Skeletal muscle tissue (tissue), 4 donors: ENCODE measurements around the gene GNA12. TPM values are rescaled to one million over a fixed set of nuclear protein-coding genes. Genes with fewer than 3 reads are reported as not detected.

ENCODE experiments used
- H3K27ac ChIP-seq: one replicate; pipeline ENCODE4 v1.7.0; 2013; ENCODE audit warnings: mild to moderate bottlenecking, low read depth, low read length, inconsistent platforms
- H3K27me3 ChIP-seq, 3 donors: one replicate each; pipeline ENCODE4 v1.7.0; 2013; ENCODE audit warnings: low read length in 3 of 3; ENCODE audit not compliant: control insufficient read depth in 3 of 3, insufficient read depth in 3 of 3
- H3K36me3 ChIP-seq, 3 donors: one replicate each; pipeline ENCODE4 v1.7.0; 2013; ENCODE audit warnings: low read length in 3 of 3; ENCODE audit not compliant: control insufficient read depth in 3 of 3, insufficient read depth in 3 of 3
- H3K4me1 ChIP-seq, 3 donors: one replicate each; pipeline ENCODE4 v1.7.0; 2013; ENCODE audit warnings: low read length in 3 of 3, mild to moderate bottlenecking in 3 of 3; ENCODE audit not compliant: control insufficient read depth in 3 of 3, insufficient read depth in 3 of 3
- H3K4me3 ChIP-seq, 3 donors: one replicate each; pipeline ENCODE4 v1.7.0; 2013; ENCODE audit warnings: low read length in 3 of 3
- H3K9ac ChIP-seq, 3 donors: one replicate each; pipeline ENCODE4 v1.7.0; 2013; ENCODE audit warnings: low read length in 3 of 3, mild to moderate bottlenecking in 3 of 3, moderate library complexity in 2 of 3, low read depth in 1 of 3
- H3K9me3 ChIP-seq, 3 donors: one replicate each; pipeline ENCODE4 v1.7.0; 2013; ENCODE audit warnings: low read length in 3 of 3; ENCODE audit not compliant: control insufficient read depth in 3 of 3
- total RNA-seq: library from RNA; depleted of rRNA; stranded (reverse); fragments of >200 nt; gene quantifications from one replicate; pipeline ENCODE4 v1.2.3, GENCODE V29; 2014
- donor health status: Osteomylitis.

The GNA12 gene
- total RNA-seq, 1 donor from 2014 or later = 9.9 TPM

DNA sequence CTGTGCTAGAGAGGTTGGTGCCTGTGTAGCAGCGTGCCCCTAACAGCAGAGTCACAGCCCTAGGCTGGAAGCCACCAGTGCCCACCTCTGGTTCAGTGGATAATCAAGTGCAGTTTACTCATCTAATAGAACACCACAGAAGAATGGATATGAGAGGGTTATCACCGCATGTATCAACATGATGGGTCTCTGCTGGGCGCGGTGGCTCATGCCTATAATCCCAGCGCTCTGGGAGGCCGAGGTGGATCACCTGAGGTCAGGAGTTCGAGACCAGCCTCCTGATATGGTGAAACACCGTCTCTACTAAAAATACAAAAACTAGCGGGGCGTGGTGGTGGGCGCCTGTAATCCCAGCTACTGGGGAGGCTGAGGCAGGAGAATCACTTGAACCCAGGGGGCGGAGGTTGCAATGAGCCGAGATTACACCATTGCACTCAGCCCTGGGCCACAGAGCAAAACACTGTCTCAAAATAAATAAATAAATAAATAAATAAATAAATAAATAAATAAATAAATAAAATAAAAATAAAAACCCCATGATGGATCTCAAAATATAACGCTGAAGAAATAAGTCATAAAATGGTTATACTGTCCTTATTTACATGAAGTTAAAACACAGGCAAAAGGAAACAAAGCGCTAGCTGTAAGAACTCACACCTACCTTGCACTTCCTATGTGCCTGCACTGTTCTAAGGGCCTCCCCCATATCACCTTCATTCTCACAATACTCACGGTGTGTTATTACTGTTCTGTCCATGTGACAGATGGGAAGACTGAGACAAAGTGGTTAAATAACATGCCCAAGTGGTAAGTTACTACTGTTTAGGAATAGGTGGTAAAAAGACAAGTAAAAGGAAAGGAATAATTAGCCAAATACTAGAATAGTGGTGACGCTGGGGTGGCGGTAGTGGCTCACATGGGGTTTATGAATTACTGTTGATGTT is 85.2 kb downstream of the GNA12 start:
- Histone ChIP-seq H3K27me3 (no peaks in the 10 kb centered on the region), H3K27ac (peak overlapping the region; percentile 82), H3K9me3 (no peaks in the 10 kb centered on the region), H3K36me3 (no peaks in the 10 kb centered on the region), H3K4me1 (peaks cover 60 to 64% (median 63%) of the 10 kb centered on the region in 3 donors), H3K9ac (peak overlapping the region in 2 of 3 donors; percentile 24 to 26), H3K4me3 (peak overlapping the region in 1 of 3 donors; percentile 6)

DNA sequence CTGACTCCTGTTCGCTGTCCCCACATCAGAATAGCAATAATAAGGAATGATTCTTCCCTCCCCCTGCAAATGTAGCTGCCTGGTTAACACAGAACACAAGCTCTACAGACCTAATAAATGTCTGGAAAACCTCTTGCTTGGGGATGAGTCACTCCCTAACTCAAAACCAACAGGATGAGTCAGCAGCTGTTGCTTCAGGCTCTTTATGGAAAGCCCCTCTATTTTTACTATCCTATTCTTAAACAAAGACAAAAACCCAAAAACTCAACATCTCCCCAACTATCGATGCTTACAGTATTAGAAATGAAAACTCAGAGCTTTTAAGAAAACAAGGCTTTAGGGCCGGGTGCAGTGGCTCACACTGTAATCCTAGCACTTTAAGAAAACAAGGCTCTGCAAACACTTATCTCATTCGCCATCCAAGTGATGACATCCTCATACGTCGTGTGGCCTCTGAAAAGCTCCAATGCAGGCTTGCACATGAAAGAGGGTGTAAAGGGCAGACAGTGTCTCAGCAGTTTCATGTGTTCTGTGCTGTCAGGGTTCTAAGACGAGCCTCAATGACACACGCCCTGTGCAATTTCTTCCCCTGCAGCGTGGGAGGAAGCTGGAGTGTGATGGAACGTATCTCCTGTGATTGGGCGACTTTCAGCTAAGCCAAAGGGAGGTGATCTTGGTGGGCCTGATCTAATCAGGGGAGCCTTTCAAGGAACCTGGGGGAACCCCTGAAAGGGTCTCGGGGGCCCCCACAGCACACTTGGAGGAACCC is 86.0 kb downstream of the GNA12 start:
- Histone ChIP-seq H3K27me3 (no peaks in the 10 kb centered on the region), H3K4me3 (peak overlapping the region; percentile 4 to 32 (median 22)), H3K9ac (peak overlapping the region in 2 of 3 donors; percentile 24 to 26), H3K4me1 (peaks cover 53 to 59% (median 56%) of the 10 kb centered on the region in 3 donors), H3K27ac (peak overlapping the region; percentile 82), H3K36me3 (no peaks in the 10 kb centered on the region), H3K9me3 (no peaks in the 10 kb centered on the region)

DNA sequence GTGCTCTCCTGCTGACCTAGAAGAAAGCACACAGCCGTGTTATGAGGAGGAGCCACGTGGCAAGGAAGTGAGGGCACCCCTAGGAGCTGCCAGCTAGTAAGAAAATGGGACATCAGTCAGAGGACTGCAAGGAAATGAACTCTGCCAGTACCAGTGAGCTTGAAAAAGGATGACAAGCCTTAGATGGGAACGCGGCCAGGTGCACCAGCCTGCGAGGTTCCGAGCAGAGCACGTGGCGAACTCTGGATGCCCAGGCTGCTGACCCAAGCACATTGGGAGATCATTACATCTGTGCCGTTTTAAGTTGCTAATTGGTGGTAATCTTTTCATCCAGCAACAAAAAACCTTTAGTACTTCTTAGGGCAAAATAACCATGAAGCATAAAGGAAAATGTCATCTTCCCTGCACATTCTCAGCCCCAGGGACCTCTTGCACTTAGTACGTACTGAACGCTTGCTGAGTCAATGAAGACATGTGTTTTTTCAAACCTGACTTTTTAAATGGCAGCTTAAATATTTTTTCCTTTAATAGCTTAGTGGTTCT is 86.7 kb downstream of the GNA12 start:
- H3K9ac ChIP-seq = no peak overlapping the region
- H3K27me3 ChIP-seq = no peaks in the 10 kb centered on the region
- peaks cover 50 to 52% (median 51%) of the 10 kb centered on the region in 3 donors for H3K4me1 ChIP-seq
- H3K9me3 ChIP-seq = no peaks in the 10 kb centered on the region
- H3K36me3 ChIP-seq = no peaks in the 10 kb centered on the region
- peak overlapping the region; percentile 4 to 22 (median 14) for H3K4me3 ChIP-seq
- peak overlapping the region; percentile 82 for H3K27ac ChIP-seq

DNA sequence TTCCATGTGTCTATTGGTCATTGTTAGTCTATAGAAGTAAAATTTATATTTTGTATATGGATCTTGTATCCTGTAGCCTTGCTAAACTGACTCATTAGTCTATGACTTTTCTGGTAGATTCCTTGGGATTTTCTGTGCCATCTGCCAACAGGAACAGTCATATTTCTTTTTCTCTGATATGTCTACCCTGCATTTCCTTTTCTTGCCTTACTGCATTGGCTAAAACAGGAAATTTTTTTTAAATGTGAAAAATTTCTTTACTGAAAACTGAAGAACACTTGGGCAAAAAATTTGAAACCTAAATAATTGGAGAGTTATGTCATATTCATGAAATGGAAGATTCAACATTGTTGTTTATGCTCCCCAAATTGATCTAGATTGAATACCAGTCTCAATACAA is 88.6 kb downstream of the GNA12 start:
- no peak overlapping the region for H3K9ac ChIP-seq
- H3K27me3 ChIP-seq = no peaks in the 10 kb centered on the region
- H3K4me3 ChIP-seq = no peak overlapping the region
- no peaks in the 10 kb centered on the region for H3K9me3 ChIP-seq
- H3K27ac ChIP-seq = no peak overlapping the region
- H3K36me3 ChIP-seq = no peaks in the 10 kb centered on the region
- H3K4me1 ChIP-seq = peaks cover 32 to 33% (median 32%) of the 10 kb centered on the region in 3 donors

DNA sequence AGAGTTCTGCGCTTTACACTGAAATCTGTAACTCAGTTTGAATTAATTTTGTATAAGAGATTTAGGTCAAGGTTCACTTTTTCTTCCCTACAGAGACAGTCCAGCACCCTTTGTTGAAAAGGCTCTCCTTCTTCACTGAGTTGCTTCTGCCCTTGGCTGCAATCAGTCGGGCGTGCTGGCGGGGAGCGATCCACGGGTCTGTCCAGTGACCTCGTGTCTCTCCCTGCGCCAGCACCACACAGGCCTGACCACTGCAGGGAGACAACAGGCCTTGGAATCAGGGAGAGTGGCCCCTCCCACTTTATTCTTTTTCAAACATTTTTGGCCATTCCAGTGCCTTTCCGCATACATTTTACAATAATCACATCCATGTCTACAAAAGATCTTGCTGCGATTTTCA is 89.2 kb downstream of the GNA12 start:
- peaks cover 25 to 27% (median 26%) of the 10 kb centered on the region in 3 donors for H3K4me1 ChIP-seq
- H3K9ac ChIP-seq = no peak overlapping the region
- H3K27me3 ChIP-seq = no peaks in the 10 kb centered on the region
- no peak overlapping the region for H3K4me3 ChIP-seq
- no peak overlapping the region for H3K27ac ChIP-seq
- H3K9me3 ChIP-seq = no peaks in the 10 kb centered on the region
- no peaks in the 10 kb centered on the region for H3K36me3 ChIP-seq

DNA sequence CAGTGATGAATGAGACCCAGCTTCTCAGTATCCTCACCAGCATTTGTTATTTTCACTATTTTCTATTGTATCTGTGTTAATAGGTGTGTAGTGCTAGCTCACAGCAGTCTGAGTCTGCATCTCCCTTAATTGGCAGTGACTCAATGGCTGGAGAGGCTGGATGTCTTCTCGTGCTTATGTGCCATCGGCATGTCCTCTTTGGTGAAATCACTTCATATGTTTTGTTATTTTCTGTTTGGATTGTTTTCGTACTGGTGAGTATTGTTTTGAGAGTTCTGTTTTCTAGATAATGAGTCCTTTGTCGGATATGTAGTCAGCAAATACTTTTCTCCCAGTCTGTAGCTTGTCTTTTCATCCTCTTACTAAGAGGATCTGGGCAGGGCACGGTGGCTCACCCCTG is 90.0 kb downstream of the GNA12 start:
- Histone ChIP-seq H3K4me3 (no peak overlapping the region), H3K27ac (no peak overlapping the region), H3K9ac (no peak overlapping the region), H3K27me3 (no peaks in the 10 kb centered on the region), H3K36me3 (no peaks in the 10 kb centered on the region), H3K9me3 (no peaks in the 10 kb centered on the region), H3K4me1 (peaks cover 17 to 19% (median 18%) of the 10 kb centered on the region in 3 donors)

DNA sequence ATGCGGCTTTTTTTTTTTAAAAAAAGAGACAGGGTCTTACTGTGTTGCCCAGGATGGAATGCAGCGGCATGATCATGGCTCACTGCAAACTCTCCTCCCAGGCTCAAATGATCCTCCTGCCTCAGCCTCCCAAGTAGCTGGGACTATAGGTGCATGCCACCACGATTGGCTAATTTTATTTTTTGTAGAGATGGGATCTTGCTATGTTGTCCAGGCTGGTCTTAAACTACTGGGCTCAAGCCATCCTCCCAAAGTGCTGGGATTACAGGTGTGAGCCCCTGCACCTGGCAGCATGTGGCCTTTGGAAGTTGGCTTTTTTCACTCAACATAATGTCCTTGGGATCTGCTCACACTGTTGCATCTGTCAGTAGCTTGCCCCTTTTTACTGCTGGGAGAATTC is 91.0 kb downstream of the GNA12 start:
- no peak overlapping the region for H3K9ac ChIP-seq
- H3K27me3 ChIP-seq = no peaks in the 10 kb centered on the region
- no peaks in the 10 kb centered on the region for H3K9me3 ChIP-seq
- no peak overlapping the region for H3K4me3 ChIP-seq
- H3K36me3 ChIP-seq = no peaks in the 10 kb centered on the region
- peaks cover 10 to 11% (median 10%) of the 10 kb centered on the region in 3 donors for H3K4me1 ChIP-seq
- no peak overlapping the region for H3K27ac ChIP-seq

DNA sequence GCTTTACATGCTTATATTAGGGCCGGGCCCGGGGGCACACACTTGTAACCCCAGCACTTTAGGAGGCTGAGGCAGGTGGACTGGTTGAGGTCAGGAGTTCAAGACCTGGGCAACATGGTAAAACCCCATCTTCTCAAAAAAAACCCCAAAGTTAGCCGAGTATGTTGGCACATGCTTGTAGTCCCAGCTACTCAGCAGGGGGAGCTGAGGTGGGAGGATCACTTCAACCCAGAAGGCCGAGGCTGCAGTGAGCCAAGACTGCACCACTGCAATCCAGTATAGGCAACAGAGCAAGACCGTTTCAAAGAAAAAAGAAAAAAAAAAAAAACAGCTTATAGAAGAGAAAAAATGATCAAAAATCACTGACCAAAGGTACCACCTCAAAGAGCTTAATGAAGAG is 93.0 kb downstream of the GNA12 start:
- Histone ChIP-seq H3K27ac (no peak overlapping the region), H3K4me1 (no peaks in the 10 kb centered on the region)

DNA sequence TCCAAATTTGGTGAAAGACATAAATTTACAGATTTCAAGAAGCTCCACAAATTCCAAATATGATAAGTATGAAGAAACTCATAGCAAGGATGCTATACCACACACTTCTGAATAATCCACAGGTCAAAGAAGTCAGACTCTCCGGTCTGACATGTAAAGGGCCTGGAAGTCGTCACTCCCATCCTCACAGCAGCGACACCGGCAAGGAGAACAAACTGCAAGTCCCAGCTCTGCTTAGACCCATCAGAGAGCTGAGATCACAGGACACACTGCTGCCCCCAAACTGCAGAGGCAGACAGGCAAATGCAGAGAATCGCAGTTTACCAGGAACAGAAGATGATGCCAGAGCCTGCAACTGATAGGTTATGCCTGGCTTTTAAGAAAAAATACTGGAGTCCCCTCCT is 94.1 kb downstream of the GNA12 start:
- no peak overlapping the region for H3K4me3 ChIP-seq
- H3K4me1 ChIP-seq = no peaks in the 10 kb centered on the region
- H3K27ac ChIP-seq = no peak overlapping the region
- no peak overlapping the region for H3K9ac ChIP-seq
- no peaks in the 10 kb centered on the region for H3K27me3 ChIP-seq
- H3K9me3 ChIP-seq = no peaks in the 10 kb centered on the region
- no peaks in the 10 kb centered on the region for H3K36me3 ChIP-seq

More for the DNA sequence above, 93.0 kb downstream of the GNA12 start:
- H3K4me3 ChIP-seq = no peak overlapping the region
- no peaks in the 10 kb centered on the region for H3K27me3 ChIP-seq
- no peaks in the 10 kb centered on the region for H3K36me3 ChIP-seq
- no peak overlapping the region for H3K9ac ChIP-seq
- no peaks in the 10 kb centered on the region for H3K9me3 ChIP-seq
